SW 1271 (cell line): ENCODE results near the gene PABPC1L2B.
"Not testable (repeated sequence)": the region's sequence is repeated elsewhere in the genome, so short reads cannot be mapped to it uniquely, and the experiment has no call there.

Experiments used
- DNase-seq, 2 experiments: peaks; one replicate each; lab custom pipeline; 2025; lab: John Stamatoyannopoulos, UW

PABPC1L2B gene

DNA sequence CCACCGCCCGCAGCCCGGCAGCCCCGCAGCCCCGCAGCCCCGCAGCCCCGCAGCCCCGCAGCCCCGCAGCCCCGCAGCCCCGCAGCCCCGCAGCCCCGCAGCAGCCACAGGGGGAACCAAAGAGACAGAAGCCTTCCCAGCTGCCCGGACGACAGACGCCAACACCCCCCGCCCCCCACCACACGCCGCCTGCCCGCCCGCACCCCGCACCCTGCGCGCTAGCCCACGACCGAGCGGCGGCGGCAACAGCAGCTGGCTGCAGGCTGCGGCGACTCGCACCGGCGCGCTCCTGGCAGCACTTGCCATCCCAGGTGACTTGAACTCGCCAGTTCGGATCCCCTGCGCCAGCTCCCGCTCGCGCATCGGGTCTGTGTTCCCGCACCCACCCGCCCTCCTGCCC is at the start of gene PABPC1L2B:
TSS of gene PABPC1L2B (plus strand) at position 207 of the 400 bp plus-strand sequence. CDS start 704 bp downstream, outside the sequence.
- DNase-seq: not testable (repeated sequence)

DNA sequence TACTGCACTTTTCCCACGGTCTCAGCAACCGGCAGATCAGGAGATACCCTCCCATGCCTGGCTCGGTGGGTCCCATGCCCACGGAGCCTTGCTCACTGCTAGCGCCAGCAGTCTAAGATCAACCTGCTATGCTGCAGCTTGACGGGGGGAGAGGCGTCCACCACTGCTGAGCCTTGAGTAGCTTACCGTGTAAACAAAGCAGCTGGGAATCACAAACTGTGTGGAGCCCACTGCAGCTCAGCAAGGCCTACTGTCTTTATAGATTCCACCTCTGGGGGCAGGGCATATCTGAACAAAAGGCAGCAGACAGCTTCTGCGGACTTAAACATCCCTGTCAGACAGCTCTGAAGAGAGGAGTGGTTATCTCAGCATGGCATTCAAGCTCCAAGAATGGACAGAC is 42.8 kb upstream of the PABPC1L2B start:
- DNase-seq: not testable (repeated sequence)

DNA sequence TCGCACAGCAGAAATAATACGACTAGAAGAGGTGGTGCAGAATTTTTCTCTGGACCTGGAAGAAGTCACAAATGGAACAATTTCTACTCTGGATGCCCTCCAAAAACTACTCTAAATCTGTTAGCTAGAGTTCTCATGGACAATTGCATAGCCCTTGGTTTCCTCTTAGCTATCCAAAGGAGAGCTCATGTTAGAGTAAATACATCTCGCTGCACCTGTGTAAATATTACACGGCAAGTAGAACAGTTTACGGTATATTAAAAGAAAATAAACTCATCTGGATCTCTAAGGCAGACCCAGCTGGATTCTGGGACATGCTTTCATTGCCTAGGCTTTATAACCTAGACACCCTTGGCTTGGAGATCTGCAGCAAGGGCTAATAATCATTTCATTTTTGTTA is 30.9 kb upstream of the PABPC1L2B start:
- DNase-seq: not testable (repeated sequence)

DNA sequence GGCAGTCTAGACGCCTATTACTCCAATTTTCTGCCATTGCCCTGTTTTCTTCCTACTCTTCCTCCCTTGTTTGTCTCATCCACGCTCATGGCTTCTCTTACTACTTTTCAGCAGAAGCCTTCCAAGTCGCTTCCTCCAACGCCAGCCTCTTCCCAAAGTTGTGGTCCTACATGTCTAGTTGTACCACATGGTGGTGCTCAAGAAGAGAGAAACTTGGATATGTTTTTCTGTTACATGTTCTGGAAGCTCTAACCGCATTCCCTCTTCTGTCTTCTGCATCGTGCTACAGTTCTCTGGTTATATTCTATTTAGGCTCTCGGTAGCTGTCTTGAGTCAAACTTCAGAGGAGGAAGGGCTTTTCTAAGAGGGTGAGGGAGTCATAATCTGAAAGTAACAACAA is 27.9 kb upstream of the PABPC1L2B start:
- DNase-seq: not testable (repeated sequence)

DNA sequence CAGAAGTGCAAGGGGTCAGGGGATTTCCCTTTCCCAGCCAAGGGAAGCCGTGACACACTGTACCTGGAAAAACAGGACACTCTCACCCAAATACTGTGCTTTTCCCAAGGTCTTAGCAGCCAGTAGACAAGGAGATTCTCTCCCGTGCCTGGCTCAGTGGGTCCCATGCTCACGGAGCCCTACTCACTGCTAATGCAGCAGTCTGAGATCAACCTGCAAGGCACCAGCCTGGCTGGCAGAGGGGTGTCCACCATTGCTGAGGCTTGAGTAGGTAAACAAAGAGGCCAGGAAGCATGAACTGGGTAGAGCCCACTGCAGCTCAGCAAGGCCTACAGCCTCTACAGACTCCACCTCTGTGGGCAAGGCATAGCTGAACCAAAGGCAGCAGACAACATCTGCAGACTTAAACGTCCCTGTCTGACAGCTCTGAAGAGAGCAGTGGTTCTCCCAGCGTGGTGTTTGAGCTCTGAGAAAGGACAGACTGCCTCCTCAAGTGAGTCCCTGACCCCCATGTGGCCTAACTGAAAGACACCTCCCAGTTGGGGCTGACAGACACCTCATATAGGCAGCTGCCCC is 21.8 kb upstream of the PABPC1L2B start:
- DNase-seq: not testable (repeated sequence)

DNA sequence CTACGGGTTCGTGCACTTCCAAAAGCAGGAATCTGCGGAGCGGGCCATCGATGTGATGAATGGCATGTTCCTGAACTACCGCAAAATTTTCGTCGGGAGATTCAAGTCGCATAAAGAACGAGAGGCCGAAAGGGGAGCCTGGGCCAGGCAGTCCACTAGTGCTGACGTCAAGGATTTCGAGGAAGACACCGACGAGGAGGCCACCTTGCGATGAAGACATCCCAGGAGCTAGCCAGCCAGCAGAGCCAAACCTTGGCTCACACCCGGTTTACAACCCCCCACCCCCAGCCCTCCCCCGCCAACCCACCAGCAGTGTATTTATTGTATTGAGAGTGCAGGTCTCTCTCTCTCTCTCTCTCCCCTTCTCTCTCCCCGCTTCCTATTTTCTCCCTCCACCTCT is 1.3 kb downstream of the PABPC1L2B start:
- not testable (repeated sequence) for DNase-seq

DNA sequence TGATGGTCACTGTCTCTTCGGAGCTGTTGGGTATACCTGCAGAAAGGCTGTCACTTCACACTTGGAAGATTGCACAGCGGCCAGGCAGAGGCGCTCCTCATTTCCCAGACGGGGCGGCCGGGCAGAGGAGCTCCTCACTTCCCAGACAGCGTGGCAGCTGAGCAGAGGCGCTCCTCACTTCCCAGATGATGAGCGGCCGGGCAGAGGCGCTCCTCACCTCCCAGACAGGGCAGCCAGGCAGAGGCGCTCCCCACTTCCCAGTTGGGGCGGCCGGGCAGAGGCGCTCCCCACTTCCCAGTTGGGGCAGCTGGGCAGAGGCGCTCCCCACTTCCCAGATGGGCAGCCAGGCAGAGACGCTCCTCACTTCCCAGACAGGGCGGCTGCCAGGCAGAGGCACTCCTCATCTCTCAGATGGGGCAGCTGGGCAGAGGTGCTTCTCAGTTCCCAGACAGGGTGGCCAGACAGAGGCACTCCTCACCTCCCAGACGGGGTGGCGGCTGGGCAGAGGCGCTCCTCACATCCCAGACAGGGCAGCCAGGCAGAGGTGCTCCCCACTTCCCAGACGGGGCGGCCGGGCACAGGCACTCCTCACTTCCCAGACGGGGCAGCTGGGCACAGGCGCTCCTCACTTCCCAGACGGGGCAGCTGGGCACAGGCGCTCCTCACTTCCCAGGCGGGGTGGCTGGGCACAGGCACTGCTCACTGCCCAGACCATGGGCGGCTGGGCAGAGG is 18.8 kb downstream of the PABPC1L2B start:
- no peak for DNase-seq

DNA sequence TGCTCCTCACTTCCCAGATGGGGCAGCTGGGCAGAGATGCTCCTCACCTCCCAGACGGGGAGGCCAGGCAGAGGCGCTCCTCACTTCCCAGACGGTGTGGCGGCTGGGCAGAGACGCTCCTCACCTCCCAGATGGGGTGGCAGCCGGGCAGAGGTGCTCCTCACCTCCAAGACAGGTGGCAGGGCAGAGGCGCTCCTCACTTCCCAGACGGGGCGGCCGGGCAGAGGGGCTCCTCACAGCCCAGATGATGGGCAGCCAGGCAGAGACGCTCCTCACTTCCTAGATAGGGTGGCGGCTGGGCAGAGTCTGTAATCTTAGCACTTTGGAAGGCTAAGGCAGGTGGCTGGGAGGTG is 19.3 kb downstream of the PABPC1L2B start:
- not testable (repeated sequence) for DNase-seq

DNA sequence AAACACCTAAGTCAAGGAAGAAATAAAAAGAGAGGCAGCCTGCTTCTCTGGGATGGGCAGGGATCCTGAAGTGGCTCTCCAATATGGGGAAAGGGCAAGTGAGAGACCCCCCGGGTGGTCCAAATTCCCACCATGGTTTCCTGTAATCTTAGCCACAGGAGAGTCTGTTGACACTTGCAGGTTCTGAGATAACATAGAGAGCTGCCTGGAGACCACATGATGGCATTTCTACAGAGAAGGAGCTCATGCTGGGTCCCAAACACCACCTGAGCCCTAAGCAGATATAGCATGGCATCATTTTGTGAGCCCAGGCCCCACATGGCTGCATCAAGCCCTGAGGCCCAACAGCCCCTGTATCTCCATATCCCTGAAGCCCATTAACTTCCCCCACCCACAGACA is 26.1 kb downstream of the PABPC1L2B start:
- DNase-seq: no peak
